Amygdala (tissue), 56 donors: ENCODE data around the gene NCAM2.

ENCODE experiments used
- DNase-seq, 56 donors: peaks; one replicate each; lab custom pipeline; 2025; lab: John Stamatoyannopoulos, UW

NCAM2 gene

GRCh38 chr21:20997636-20998455, at the start of gene NCAM2:
Gene NCAM2, plus strand, starts transcription at chr21:20998409.
- DNase-seq = peak in 53 of 56 donors; percentile 19 to 89 (median 70)

GRCh38 chr21:20949884-20950283, 48.3 kb upstream of the NCAM2 start:
- no peak for DNase-seq

GRCh38 chr21:20965816-20966215, 32.4 kb upstream of the NCAM2 start:
- no peak for DNase-seq

GRCh38 chr21:20968391-20968790, 29.8 kb upstream of the NCAM2 start:
- DNase-seq = peak in 25 of 56 donors; percentile 1 to 51 (median 16)

GRCh38 chr21:20970691-20971090, 27.5 kb upstream of the NCAM2 start:
- peak in 20 of 56 donors; percentile 1 to 73 (median 19) for DNase-seq

- peak in 38 of 56 donors; percentile 1 to 89 (median 42) for DNase-seq
Observed at GRCh38 chr21:20971296-20971921, 26.8 kb upstream of the NCAM2 start.

GRCh38 chr21:20994790-20995189, 3.4 kb upstream of the NCAM2 start:
- no peak for DNase-seq

GRCh38 chr21:20996421-20997310, 1.5 kb upstream of the NCAM2 start:
- peak in 1 of 56 donors; percentile 37 for DNase-seq

GRCh38 chr21:20997311-20997635, 936 bp upstream of the NCAM2 start:
- peak in 16 of 56 donors; percentile 15 to 68 (median 38) for DNase-seq

GRCh38 chr21:20998456-20998789, 214 bp downstream of the NCAM2 start:
- no peak for DNase-seq

GRCh38 chr21:20998886-20999285, 677 bp downstream of the NCAM2 start:
- no peak for DNase-seq

- DNase-seq = peak in 44 of 56 donors; percentile 6 to 81 (median 29)
Observed at GRCh38 chr21:20999659-21000058, 1.4 kb downstream of the NCAM2 start.

- DNase-seq = no peak
Observed at GRCh38 chr21:21000591-21001175, 2.5 kb downstream of the NCAM2 start.

- DNase-seq = no peak
Observed at GRCh38 chr21:21001591-21002100, 3.4 kb downstream of the NCAM2 start.

- DNase-seq = no peak
Observed at GRCh38 chr21:21002153-21002552, 3.9 kb downstream of the NCAM2 start.

- DNase-seq = no peak
Observed at GRCh38 chr21:21003701-21004100, 5.5 kb downstream of the NCAM2 start.

GRCh38 chr21:21007606-21008005, 9.4 kb downstream of the NCAM2 start:
- no peak for DNase-seq

- DNase-seq = no peak
Observed at GRCh38 chr21:21010228-21010627, 12.0 kb downstream of the NCAM2 start.

- DNase-seq = no peak
Observed at GRCh38 chr21:21010698-21011097, 12.5 kb downstream of the NCAM2 start.

- DNase-seq = peak in 33 of 56 donors; percentile 1 to 74 (median 32)
Observed at GRCh38 chr21:21018821-21019220, 20.6 kb downstream of the NCAM2 start.
